K562 (cell line): ENCODE data around the gene WSCD1. TPM values are rescaled to one million over a fixed set of nuclear protein-coding genes. Genes with fewer than 3 reads are reported as not detected.
A peak's percentile ranks its signal among the peaks of the same experiment; 100 is the strongest.

ENCODE experiments used
- ATAC-seq: fragments of 200-7000 bp; cut with Tn5 transposase; 3 replicates; pipeline ENCODE4 v1.9.1; 2020; ENCODE audit warnings: moderate library complexity
- BruUV-seq: library from RNA; stranded (reverse); fragments of 400-500 nt; replicated peaks from 2 replicates; lab custom pipeline; 2021; lab: Mats Ljungman, UMichigan
- CTCF ChIA-PET: fragments of 300-600 bp; formaldehyde crosslinking; extraction: SDS; loops from one replicate; lab custom pipeline; 2021; ENCODE audit warnings: low intra/inter-chr PET ratio; lab: Yijun Ruan, JAX
- POLR2A ChIA-PET: fragments of 300-600, 350-650 bp; sonication (Branson Sonifier 250); formaldehyde crosslinking; extraction: SDS; loops from one replicate; lab custom pipeline; 2021; ENCODE audit warnings: antibody characterized with exemption, inconsistent platforms; lab: Yijun Ruan, JAX
- DNase-seq, 4 experiments: peaks; one replicate each; pipeline versions ENCODE4 v3.0.0 to v3.0.0-alpha.2; 2011 to 2018; ENCODE audit warnings: low spot score in 3 of 4, mixed read lengths in 3 of 4; ENCODE audit errors: extremely low read depth in 1 of 4
- FAIRE-seq: peaks from 2 replicates; lab custom pipeline; 2011; peaks lifted over from hg19 to GRCh38; lab: Jason Lieb, UNC
- H2AFZ ChIP-seq: 2 replicates; pipeline ENCODE4 v1.6.0; 2011; ENCODE audit warnings: low read depth, low read length, control low read depth, inconsistent platforms
- H3K27ac ChIP-seq: fragments of 200-600 bp; 3 replicates; pipeline ENCODE4 v1.8.0; 2011; ENCODE audit warnings: low read depth, mild to moderate bottlenecking, control low read depth, inconsistent platforms, low read length, moderate library complexity, mixed read lengths; ENCODE audit errors: extremely low read depth
- H3K27me3 ChIP-seq, 2 experiments: fragments of 300-600 bp in 1 of 2; 2 replicates in 1 of 2; 3 replicates in 1 of 2; pipeline versions ENCODE4 v1.6.0 to v1.8.0; 2011; ENCODE audit warnings: inconsistent platforms in 2 of 2, low read length in 2 of 2, mild to moderate bottlenecking in 1 of 2, mixed read lengths in 1 of 2, moderate library complexity in 1 of 2; ENCODE audit not compliant: control insufficient read depth in 2 of 2, insufficient read depth in 2 of 2
- H3K36me3 ChIP-seq: fragments of 300-600 bp; 3 replicates; pipeline ENCODE4 v1.8.0; 2011; ENCODE audit warnings: mild to moderate bottlenecking, low read length, inconsistent platforms; ENCODE audit not compliant: control insufficient read depth, insufficient read depth
- H3K4me1 ChIP-seq, 2 experiments: fragments of 200-600 bp in 1 of 2; replicated peaks in 1 of 2; 2 replicates in 1 of 2; 3 replicates in 1 of 2; pipeline versions ENCODE4 v1.5.1 to v1.8.0; 2011; ENCODE audit warnings: inconsistent platforms in 2 of 2, low read length in 2 of 2, mild to moderate bottlenecking in 1 of 2, mixed read lengths in 1 of 2, moderate library complexity in 1 of 2; ENCODE audit not compliant: control insufficient read depth in 2 of 2, insufficient read depth in 2 of 2
- H3K4me2 ChIP-seq: 2 replicates; pipeline ENCODE4 v1.6.1; 2011; ENCODE audit warnings: low read length, control low read depth, inconsistent platforms, mixed read lengths; ENCODE audit not compliant: insufficient read depth
- H3K4me3 ChIP-seq: fragments of 200-600 bp; sonication (generic), shearing (Covaris generic); 2 replicates; pipeline ENCODE4 v1.5.1; 2016; ENCODE audit warnings: control low read depth, inconsistent platforms
- H3K79me2 ChIP-seq: fragments of 200-600 bp; 3 replicates; pipeline ENCODE4 v1.8.0; 2011; ENCODE audit warnings: low read length, inconsistent platforms; ENCODE audit not compliant: control insufficient read depth, insufficient read depth
- H3K9ac ChIP-seq, 2 experiments: 2 replicates each; pipeline versions ENCODE4 v1.6.0 to v1.6.1; 2011; ENCODE audit warnings: low read depth in 2 of 2, low read length in 2 of 2, control low read depth in 1 of 2, inconsistent platforms in 1 of 2, mild to moderate bottlenecking in 1 of 2, mixed read lengths in 1 of 2; ENCODE audit not compliant: insufficient read depth in 1 of 2
- H3K9me1 ChIP-seq: one replicate; pipeline ENCODE4 v1.6.0; 2011; ENCODE audit warnings: inconsistent platforms, mild to moderate bottlenecking, low read length, moderate library complexity; ENCODE audit not compliant: control insufficient read depth, insufficient read depth
- H3K9me3 ChIP-seq: replicated peaks from 2 replicates; pipeline ENCODE4 v1.5.1; 2011; ENCODE audit warnings: low read depth, low read length, inconsistent platforms; ENCODE audit not compliant: control insufficient read depth, insufficient read depth
- H4K20me1 ChIP-seq: replicated peaks from 2 replicates; pipeline ENCODE4 v1.6.1; 2011; ENCODE audit warnings: low read length, inconsistent platforms, mixed read lengths; ENCODE audit not compliant: control insufficient read depth, insufficient read depth
- EGR1 ChIP-seq: fragments of 450-650 bp; conservative IDR thresholded peaks from 2 replicates; pipeline ENCODE4 v1.6.1; 2017; ENCODE audit warnings: mild to moderate bottlenecking
- ETV6 ChIP-seq, 3 experiments: fragments of 150-350 bp in 1 of 3; sonication (generic) in 1 of 3; formaldehyde crosslinking in 1 of 3; IDR thresholded peaks; 2 replicates each; pipeline versions ENCODE4 v1.6.1 to v1.8.0; 2014 to 2022; ENCODE audit warnings: borderline replicate concordance in 2 of 3, low read depth in 2 of 3, antibody characterized with exemption in 1 of 3, low read length in 1 of 3, mild to moderate bottlenecking in 1 of 3, missing genetic modification reagents in 1 of 3
- HNRNPUL1 ChIP-seq: fragments of 200-400 bp; formaldehyde crosslinking; IDR thresholded peaks from 2 replicates; pipeline ENCODE4 v1.6.1; 2017; ENCODE audit warnings: low read length
- PBX2 ChIP-seq, 2 experiments: IDR thresholded peaks in 1 of 2; conservative IDR thresholded peaks in 1 of 2; 2 replicates each; pipeline ENCODE4 v1.6.1; 2016; ENCODE audit warnings: low read depth in 2 of 2, mild to moderate bottlenecking in 1 of 2, missing compliant biosample characterization in 1 of 2, missing genetic modification characterization in 1 of 2, moderate library complexity in 1 of 2
- ZBTB43 ChIP-seq: sonication (generic); formaldehyde crosslinking; IDR thresholded peaks from 2 replicates; pipeline ENCODE4 v1.8.0; 2023; ENCODE audit warnings: mild to moderate bottlenecking, missing genetic modification reagents
- ZNF239 ChIP-seq: fragments of 250-450 bp; sonication (Bioruptor Pico); IDR thresholded peaks from 2 replicates; pipeline ENCODE4 v1.4.0; 2020; ENCODE audit warnings: mild to moderate bottlenecking
- ZNF695 ChIP-seq: fragments of 450-650 bp; formaldehyde crosslinking; IDR thresholded peaks from 2 replicates; pipeline ENCODE4 v1.4.0; 2020; ENCODE audit warnings: mild to moderate bottlenecking, moderate library complexity
- ZNF830 ChIP-seq: fragments of 250-450 bp; sonication (Bioruptor Pico); IDR thresholded peaks from 2 replicates; pipeline ENCODE4 v1.5.0; 2021; ENCODE audit warnings: mild to moderate bottlenecking
- WGBS: fragments of 100-300 bp; shearing (Covaris generic); methylation state at CpG from one replicate; pipeline ENCODE4 v1.1.6; 2016; ENCODE audit warnings: low coverage, mixed read lengths; ENCODE audit not compliant: insufficient coverage; ENCODE audit errors: missing lambda C conversion rate; 5-methylcytosine and 5-hydroxymethylcytosine counted together
- in situ Hi-C: fragments of 300-500 bp; cut with MboI; formaldehyde crosslinking; loops from 4 replicates; pipeline ENCODE4 v1.15.0; 2018; ENCODE audit warnings: inconsistent platforms, mixed read lengths
- intact Hi-C: fragments of 100-400 bp; cut with micrococcal nuclease; formaldehyde crosslinking; loops from 2 replicates; pipeline ENCODE4 v1.14.2; 2022
- polyA plus RNA-seq, 8 experiments: library from polyadenylated mRNA; depleted of rRNA in 4 of 8; stranded (reverse) in 5 of 8; unstranded in 3 of 8; fragments of >200 nt; fragmentation: Nextera tagmentation in 2 of 8; fragmentation: Illumina TruSeq in 1 of 8; extraction: Ambion mirVana in 2 of 8; extraction: Trizol in 1 of 8; gene quantifications; 2 replicates each; pipeline versions ENCODE4 v1.2.1 to v1.2.3, GENCODE V29; 2011 to 2014; ENCODE audit warnings: inconsistent platforms in 1 of 8, missing spikeins in 1 of 8
- total RNA-seq, 7 experiments: library from RNA; depleted of rRNA in 6 of 7; stranded (reverse); fragments of >200 nt in 6 of 7; fragmentation: Illumina TruSeq in 2 of 7; extraction: Trizol in 2 of 7; gene quantifications; 2 replicates each; pipeline versions ENCODE4 v1.2.1 to v1.2.3, GENCODE V29; 2011 to 2021; ENCODE audit warnings: low replicate concordance in 1 of 7

WSCD1 gene
- total and polyA plus RNA-seq, 9 of the 15 experiments (the other 6 are each of a cell fraction or from before 2014, with no cell fraction given): not detected

- Histone ChIP-seq H3K36me3 (no peaks in the 10 kb centered on the region), H3K9me3 (no peaks in the 10 kb centered on the region), H3K9ac (no peak overlapping the region), H3K27ac (no peak overlapping the region), H3K4me2 (no peak overlapping the region), H3K4me3 (no peak overlapping the region), H3K9me1 (no peaks in the 10 kb centered on the region), H3K27me3 (peaks cover 0 to 16% of the 10 kb centered on the region in 2 experiments; a peak in 2 of 5 replicates), H2AFZ (no peak overlapping the region), H3K4me1 (peaks cover 0 to 7% of the 10 kb centered on the region in 2 experiments; a peak in 1 of 5 replicates), H3K79me2 (no peaks in the 10 kb centered on the region), H4K20me1 (no peaks in the 10 kb centered on the region)
- in situ Hi-C loops: no loop called here
- 0 out of 2 replicates have a peak, but pooled peaks have one; percentile 15 for TF ChIP-seq EGR1
- no peak for TF ChIP-seq ZNF239 (CRISPR knock-in tag)
- no peak for DNase-seq
- ATAC-seq: no peak
- intact Hi-C loops: no loop called here
- WGBS: 0% methylated on average over 23 of the region's 34 CpGs
- POLR2A ChIA-PET: interaction anchor here (0.6 kb wide), 1 partner anchor 9 kb away, joined by 3 read pairs; no protein-coding TSS in a partner anchor
- CTCF ChIA-PET: no interaction called here
- BruUV-seq: no TSS peak
- FAIRE-seq: no peak
These were observed 50.2 kb downstream of the WSCD1 start for GRCh38 chr17:6120351-6120750.

- BruUV-seq: no TSS peak
- ATAC-seq (no peak), DNase-seq (no peak), FAIRE-seq (no peak)
- Histone ChIP-seq H3K4me1 (peaks cover 0 to 7% of the 10 kb centered on the region in 2 experiments; a peak in 1 of 5 replicates), H3K36me3 (no peaks in the 10 kb centered on the region), H3K27me3 (peaks cover 0 to 15% of the 10 kb centered on the region in 2 experiments; a peak in 2 of 5 replicates), H4K20me1 (no peaks in the 10 kb centered on the region), H3K27ac (no peak overlapping the region), H3K79me2 (no peaks in the 10 kb centered on the region), H3K9ac (no peak overlapping the region), H2AFZ (no peak overlapping the region), H3K9me3 (no peaks in the 10 kb centered on the region), H3K4me3 (no peak overlapping the region), H3K4me2 (no peak overlapping the region), H3K9me1 (no peaks in the 10 kb centered on the region)
- CTCF ChIA-PET: no interaction called here
- in situ Hi-C loops: no loop called here
- intact Hi-C loops: no loop called here
- POLR2A ChIA-PET: interaction anchor here (0.6 kb wide), 1 partner anchor 182 kb away, joined by 4 read pairs; no protein-coding TSS in a partner anchor
- TF ChIP-seq ZNF695 (CRISPR knock-in tag): no peak
- TF ChIP-seq ZNF830 (CRISPR knock-in tag): no peak
- no peak for TF ChIP-seq HNRNPUL1
- no peak for TF ChIP-seq ETV6 (IDR thresholded peaks at IDR 0.05; ENCODE audit: borderline replicate concordance in 1 of 2, low read depth in 2 of 2, low read length in 1 of 2)
- no peak for TF ChIP-seq ETV6 (CRISPR knock-in tag; IDR thresholded peaks at IDR 0.05; ENCODE audit: borderline replicate concordance)
- no peak for TF ChIP-seq ZBTB43
- TF ChIP-seq PBX2 (CRISPR knock-in tag; IDR thresholded peaks at IDR 0.05; ENCODE audit: low read depth): no peak
- TF ChIP-seq PBX2 (tag; conservative IDR thresholded peaks at IDR 0.05; ENCODE audit: low read depth): no peak
These were observed 54.7 kb downstream of the WSCD1 start for GRCh38 chr17:6124856-6125255.
